A549 (cell line): Measurements from ENCODE around the gene USP17L13.
"Not testable (repeated sequence)": the region's sequence is repeated elsewhere in the genome, so short reads cannot be mapped to it uniquely, and the experiment has no call there.

Source experiments
- CHD2 ChIP-seq: fragments of 150-350 bp; IDR thresholded peaks from 2 replicates; pipeline ENCODE4 v1.6.1; 2014; ENCODE audit warnings: low read length; ENCODE audit not compliant: partially characterized antibody
- CTCF ChIP-seq: fragments of >200 bp; sonication (Bioruptor Twin); formaldehyde crosslinking; IDR thresholded peaks from 3 replicates; pipeline ENCODE4 v1.5.1; 2016
- E2F6 ChIP-seq: IDR thresholded peaks from 2 replicates; pipeline ENCODE4 v1.6.1; 2012; ENCODE audit warnings: low read depth, borderline replicate concordance
- HDAC2 ChIP-seq: fragments of 200-600 bp; sonication (generic); IDR thresholded peaks from 2 replicates; pipeline ENCODE4 v1.6.1; 2016
- HMGXB4 ChIP-seq: fragments of 250-450 bp; sonication (Bioruptor Pico); IDR thresholded peaks from 2 replicates; pipeline ENCODE4 v1.5.0; 2021; ENCODE audit warnings: mild to moderate bottlenecking, moderate library complexity, borderline replicate concordance
- JUN ChIP-seq, 2 experiments: fragments of >200 bp; sonication (Bioruptor Twin); formaldehyde crosslinking; IDR thresholded peaks; 2 replicates in 1 of 2; 3 replicates in 1 of 2; pipeline ENCODE4 v1.6.1; 2016 to 2017
- MAFK ChIP-seq: fragments of 450-650 bp; IDR thresholded peaks from 2 replicates; pipeline ENCODE4 v1.6.1; 2014; ENCODE audit not compliant: partially characterized antibody
- MYC ChIP-seq: IDR thresholded peaks from 2 replicates; pipeline ENCODE4 v1.6.1; 2012; ENCODE audit warnings: mild to moderate bottlenecking, inconsistent platforms, low read length, improper control_type of control experiment, borderline replicate concordance
- POLR2A ChIP-seq: IDR thresholded peaks from 2 replicates; pipeline ENCODE4 v1.6.1; 2012; ENCODE audit warnings: mild to moderate bottlenecking, low read length
- POLR2AphosphoS2 ChIP-seq: conservative IDR thresholded peaks from 2 replicates; pipeline ENCODE4 v1.6.1; 2012; ENCODE audit warnings: low read length, improper control_type of control experiment, inconsistent platforms
- RAD21 ChIP-seq, 2 experiments: fragments of >200 bp in 1 of 2; sonication (Bioruptor Twin) in 1 of 2; formaldehyde crosslinking in 1 of 2; IDR thresholded peaks in 1 of 2; conservative IDR thresholded peaks in 1 of 2; 2 replicates in 1 of 2; 3 replicates in 1 of 2; pipeline ENCODE4 v1.6.1; 2012 to 2018; ENCODE audit warnings: inconsistent platforms in 1 of 2

- TF ChIP-seq CTCF; MYC; RAD21 (conservative IDR thresholded peaks at IDR 0.05 in 1 of 2, IDR thresholded peaks at IDR 0.05 in 1 of 2); CHD2; POLR2AphosphoS2; E2F6; HMGXB4 (CRISPR knock-in tag); MAFK; POLR2A; JUN (IDR thresholded peaks at IDR 0.05); HDAC2: not testable (repeated sequence)
These were observed 37.9 kb downstream of the USP17L13 start, which contains the start of gene USP17L21 for GRCh38 chr4:9262572-9262971.
